ENCODE results near the gene ATG4B.

ATG4B gene

GRCh38 chr2:241680827-241681599 is 43.5 kb downstream of the ATG4B start:
- DNase-seq (ENCODE audit: low read depth) = no peak
- no peak for TF ChIP-seq CTCF (conservative IDR thresholded peaks at IDR 0.05; ENCODE audit: low read depth, low read length)
- no peak overlapping the region for H3K4me3 ChIP-seq (ENCODE audit: low read length)

GRCh38 chr2:241686324-241686649 is 48.8 kb downstream of the ATG4B start:
- TF ChIP-seq CTCF (conservative IDR thresholded peaks at IDR 0.05; ENCODE audit: low read depth, low read length) = no peak
- DNase-seq (ENCODE audit: low read depth) = no peak

GRCh38 chr2:241686650-241687425 is 49.3 kb downstream of the ATG4B start, which contains the start of gene DTYMK:
Gene DTYMK (minus strand): TSS chr2:241686815. CDS start chr2:241686783, 32 bp downstream.
- no peak for TF ChIP-seq CTCF (conservative IDR thresholded peaks at IDR 0.05; ENCODE audit: low read depth, low read length)
- peak within 1 kb of the TSS; percentile 90 for H3K4me3 ChIP-seq (ENCODE audit: low read length)
- DNase-seq (ENCODE audit: low read depth) = peak; percentile 77

More at GRCh38 chr2:241686324-241686649, 48.8 kb downstream of the ATG4B start:
- H3K4me3 ChIP-seq (ENCODE audit: low read length) = peak overlapping the region; percentile 89

- H3K4me3 ChIP-seq (ENCODE audit: low read length) = no peak overlapping the region
- no peak for TF ChIP-seq CTCF (conservative IDR thresholded peaks at IDR 0.05; ENCODE audit: low read depth, low read length)
- DNase-seq (ENCODE audit: low read depth) = no peak
Observed at GRCh38 chr2:241689306-241689705, 51.8 kb downstream of the ATG4B start.

- no peak for TF ChIP-seq CTCF (conservative IDR thresholded peaks at IDR 0.05; ENCODE audit: low read depth, low read length)
- H3K4me3 ChIP-seq (ENCODE audit: low read length) = no peak overlapping the region
- no peak for DNase-seq (ENCODE audit: low read depth)
Observed at GRCh38 chr2:241690202-241690717, 52.8 kb downstream of the ATG4B start.

GRCh38 chr2:241692448-241692847 is 55.0 kb downstream of the ATG4B start:
- TF ChIP-seq CTCF (conservative IDR thresholded peaks at IDR 0.05; ENCODE audit: low read depth, low read length) = no peak
- no peak for DNase-seq (ENCODE audit: low read depth)
- H3K4me3 ChIP-seq (ENCODE audit: low read length) = no peak overlapping the region

Measured in retinal pigment epithelial cell (primary cell).